DLD1 (cell line): ENCODE measurements around the gene L3MBTL1.

Source experiments
- in situ Hi-C: cut with HindIII; loops from 2 replicates; pipeline ENCODE4 v1.10.0; 2017; ENCODE audit warnings: low sequenced_read_pairs

The L3MBTL1 gene

GRCh38 chr20:43558412-43559146 is 51.1 kb downstream of the L3MBTL1 start, which contains the start of gene SGK2:
TSS of gene SGK2 (plus strand) at chr20:43559027. CDS start at chr20:43566496, 7,469 bp downstream.
- in situ Hi-C loops = no loop called here

- in situ Hi-C loops = no loop called here
These were observed 51.9 kb downstream of the L3MBTL1 start for GRCh38 chr20:43559147-43559987.

GRCh38 chr20:43560974-43561373 is 53.5 kb downstream of the L3MBTL1 start:
- in situ Hi-C loops = no loop called here

GRCh38 chr20:43563429-43563828 is 55.9 kb downstream of the L3MBTL1 start:
- in situ Hi-C loops = no loop called here

- in situ Hi-C loops = no loop called here
These were observed 56.5 kb downstream of the L3MBTL1 start for GRCh38 chr20:43563991-43564390.

DNA sequence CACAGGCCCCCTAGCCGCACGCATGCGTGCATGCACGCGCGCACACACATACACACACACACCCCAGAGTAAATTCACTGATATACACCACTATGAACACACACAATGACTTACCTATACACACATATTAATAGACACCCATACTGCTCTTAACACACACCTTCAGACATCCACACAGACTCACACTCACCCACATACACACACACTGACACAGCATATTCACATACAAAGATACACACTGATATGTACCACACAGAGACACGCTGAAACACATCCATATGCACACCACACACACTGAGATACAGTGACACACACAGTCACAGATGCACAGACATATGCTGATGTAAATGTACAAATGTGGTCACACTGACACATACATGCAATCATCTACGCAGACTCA is 57.0 kb downstream of the L3MBTL1 start:
- in situ Hi-C loops = no loop called here

- in situ Hi-C loops = no loop called here
These were observed 57.7 kb downstream of the L3MBTL1 start for GRCh38 chr20:43564993-43565757.

- in situ Hi-C loops = no loop called here
These were observed 58.2 kb downstream of the L3MBTL1 start for GRCh38 chr20:43565758-43566104.

- in situ Hi-C loops = no loop called here
These were observed 60.0 kb downstream of the L3MBTL1 start for GRCh38 chr20:43567477-43567876.

DNA sequence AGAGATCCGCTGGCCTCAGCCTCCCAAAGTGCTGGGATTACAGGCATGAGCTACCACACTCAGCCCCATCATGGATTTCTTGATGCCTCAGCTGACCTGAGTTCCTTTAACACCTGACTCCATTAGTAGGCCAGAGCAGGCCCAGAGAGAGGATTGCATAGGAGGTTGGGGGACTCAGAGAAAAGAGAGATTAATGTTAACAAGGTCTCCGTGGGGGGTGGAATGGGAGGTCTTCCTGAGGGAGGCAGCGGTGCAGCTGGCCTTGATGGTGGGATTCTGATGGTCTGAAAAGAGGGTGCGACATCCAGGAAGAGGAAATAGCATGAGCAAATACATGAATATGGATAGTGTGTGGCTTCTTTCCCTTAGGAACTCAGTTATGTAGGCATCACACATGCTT is 61.2 kb downstream of the L3MBTL1 start:
- in situ Hi-C loops = no loop called here

GRCh38 chr20:43569282-43569681 is 61.8 kb downstream of the L3MBTL1 start:
- in situ Hi-C loops = no loop called here

GRCh38 chr20:43570496-43570895 is 63.0 kb downstream of the L3MBTL1 start:
- in situ Hi-C loops = no loop called here

GRCh38 chr20:43571310-43571709 is 63.8 kb downstream of the L3MBTL1 start:
- in situ Hi-C loops = no loop called here

DNA sequence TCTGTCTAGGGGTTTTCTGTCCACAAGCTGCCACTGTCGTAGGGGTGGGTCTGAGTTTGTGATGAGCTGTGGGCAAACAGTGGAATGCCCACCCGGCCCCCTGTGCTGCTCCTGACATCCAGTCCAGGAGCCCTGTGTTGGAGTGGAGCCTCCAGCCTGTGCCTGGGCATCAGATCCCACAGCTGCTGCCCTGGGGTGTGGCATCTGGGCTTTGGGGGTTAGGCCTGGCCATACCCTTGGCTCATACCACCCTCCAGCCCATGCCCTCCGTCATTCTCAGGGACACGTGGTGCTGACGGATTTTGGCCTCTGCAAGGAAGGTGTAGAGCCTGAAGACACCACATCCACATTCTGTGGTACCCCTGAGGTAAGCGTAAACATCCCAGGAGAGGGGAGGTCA is 64.3 kb downstream of the L3MBTL1 start:
- in situ Hi-C loops = no loop called here

DNA sequence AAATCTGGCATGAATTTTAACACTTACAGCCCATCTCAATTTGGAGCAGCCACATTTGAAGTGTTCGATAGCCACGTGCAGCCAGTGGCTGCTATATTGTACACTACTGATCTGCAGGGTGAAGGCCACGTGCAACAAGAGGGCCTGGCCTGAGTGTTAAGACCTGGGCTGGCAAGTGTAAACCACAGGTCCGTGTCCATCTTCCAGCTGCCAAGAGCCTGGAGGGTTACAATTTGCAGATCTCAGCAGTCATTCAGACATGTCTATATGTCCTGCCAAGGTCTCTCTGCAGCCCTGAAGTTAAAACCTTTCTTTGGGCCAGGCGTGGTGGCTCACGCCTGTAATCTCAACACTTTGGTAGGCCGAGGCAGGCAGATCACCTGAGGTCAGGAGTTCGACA is 65.4 kb downstream of the L3MBTL1 start:
- in situ Hi-C loops = no loop called here

DNA sequence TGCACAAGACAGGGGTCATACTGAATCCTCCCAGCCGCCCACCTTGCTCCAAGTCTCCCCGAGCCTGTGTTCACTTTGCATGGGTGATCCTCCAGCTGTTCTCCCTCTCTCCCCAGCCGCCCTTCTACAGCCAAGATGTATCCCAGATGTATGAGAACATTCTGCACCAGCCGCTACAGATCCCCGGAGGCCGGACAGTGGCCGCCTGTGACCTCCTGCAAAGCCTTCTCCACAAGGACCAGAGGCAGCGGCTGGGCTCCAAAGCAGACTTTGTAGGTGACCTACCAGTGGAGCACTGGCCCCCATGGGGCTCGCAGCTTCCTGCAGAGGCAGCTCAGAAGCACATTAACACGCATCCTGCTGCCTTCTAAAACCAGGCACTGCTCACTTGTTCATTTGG is 68.6 kb downstream of the L3MBTL1 start:
- in situ Hi-C loops = no loop called here

GRCh38 chr20:43579861-43580793 is 72.6 kb downstream of the L3MBTL1 start:
- in situ Hi-C loops = no loop called here

DNA sequence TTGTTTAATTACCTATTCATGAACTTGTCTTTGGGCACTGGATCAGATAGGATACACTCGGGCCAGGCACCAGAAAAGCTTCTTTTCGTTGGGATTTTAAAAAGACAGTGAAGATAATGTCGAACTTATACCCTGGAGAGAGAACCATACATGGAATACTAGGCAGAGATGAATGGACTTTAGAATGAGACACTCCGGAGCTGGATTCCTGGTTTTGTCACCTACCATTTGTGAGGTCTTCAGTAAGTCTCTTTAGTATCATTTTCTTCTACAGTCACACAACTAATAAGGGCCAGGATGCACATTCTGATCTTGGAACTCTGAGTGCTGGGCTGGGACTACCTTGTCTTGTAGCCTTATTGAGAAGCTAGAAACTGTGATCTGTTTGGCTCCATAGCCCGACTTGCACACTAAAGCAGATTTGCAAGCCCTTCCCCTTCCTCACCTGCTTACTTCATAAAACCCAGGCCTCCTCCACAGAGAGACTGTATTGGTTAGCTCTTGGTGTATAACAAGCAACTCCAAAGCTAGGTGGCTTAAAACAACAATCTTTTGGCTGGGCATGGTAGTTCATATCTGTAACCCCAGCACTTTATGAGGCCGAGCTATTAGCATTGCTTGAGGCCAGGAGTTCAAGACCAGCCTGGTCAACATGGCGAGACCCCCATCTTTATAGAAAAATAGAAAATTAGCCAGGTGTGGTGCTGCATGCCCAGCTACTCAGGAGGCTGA is 75.8 kb downstream of the L3MBTL1 start:
- in situ Hi-C loops = no loop called here

DNA sequence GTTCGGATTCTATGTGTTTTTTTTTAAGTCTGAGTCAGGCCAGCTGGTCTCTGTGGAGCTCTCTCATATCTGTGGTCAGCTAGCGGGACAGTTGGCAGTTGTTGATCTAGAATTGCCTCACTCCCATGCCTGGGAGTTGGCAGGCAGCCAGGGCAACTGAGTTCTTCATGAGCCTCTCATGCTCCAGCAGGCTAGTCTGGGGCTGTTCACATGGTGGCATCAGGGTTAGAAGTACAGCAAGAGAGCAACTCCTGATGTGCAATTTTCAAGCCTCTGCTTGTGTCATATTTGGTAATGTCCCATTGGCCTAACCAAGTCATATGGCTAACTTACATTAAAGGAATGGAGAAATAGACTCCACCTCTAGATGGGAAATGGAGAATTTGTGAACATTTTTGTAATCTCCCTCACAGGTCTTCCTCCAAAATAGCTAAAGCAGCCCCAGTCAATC is 76.5 kb downstream of the L3MBTL1 start:
- in situ Hi-C loops = no loop called here
